Neural crest cell (in vitro differentiated cells): ENCODE data around the gene CORO2A. TPM values are rescaled to one million over a fixed set of nuclear protein-coding genes. Genes with fewer than 3 reads are reported as not detected.
"Not testable (repeated sequence)": the region's sequence is repeated elsewhere in the genome, so short reads cannot be mapped to it uniquely, and the experiment has no call there.

Experiments
- DNase-seq: peaks from one replicate; pipeline ENCODE4 v3.0.0; 2021; ENCODE audit warnings: low read depth, mixed read lengths, low spot score
- H3K27ac Mint-ChIP-seq: one replicate; pipeline ENCODE4 v1.8.0; 2021; ENCODE audit warnings: mild to moderate bottlenecking, mixed read lengths; ENCODE audit not compliant: unreplicated experiment
- H3K27me3 Mint-ChIP-seq: 2 replicates; pipeline ENCODE4 v1.8.0; 2021; ENCODE audit warnings: low read depth, mild to moderate bottlenecking, mixed read lengths
- H3K36me3 Mint-ChIP-seq: 2 replicates; pipeline ENCODE4 v1.8.0; 2021; ENCODE audit warnings: low read depth, mild to moderate bottlenecking, mixed read lengths
- H3K4me1 Mint-ChIP-seq: 2 replicates; pipeline ENCODE4 v1.8.0; 2021; ENCODE audit warnings: mixed read lengths
- H3K4me3 Mint-ChIP-seq: one replicate; pipeline ENCODE4 v1.8.0; 2021; ENCODE audit warnings: mild to moderate bottlenecking, mixed read lengths
- H3K9me3 Mint-ChIP-seq: 2 replicates; pipeline ENCODE4 v1.8.0; 2021; ENCODE audit warnings: mixed read lengths
- total RNA-seq: library from RNA; stranded (reverse); gene quantifications from 2 replicates; pipeline ENCODE4 v1.2.1, GENCODE V29; 2021
- TF ChIP-seq, protein P1 (sequence below): fragments of 200-600 bp; sonication (generic); conservative IDR thresholded peaks from 2 replicates; pipeline ENCODE4 v1.5.0; 2021; ENCODE audit warnings: antibody characterized with exemption, mild to moderate bottlenecking

CORO2A gene
- total RNA-seq, 1 donor from 2014 or later = 9.3 TPM

DNA sequence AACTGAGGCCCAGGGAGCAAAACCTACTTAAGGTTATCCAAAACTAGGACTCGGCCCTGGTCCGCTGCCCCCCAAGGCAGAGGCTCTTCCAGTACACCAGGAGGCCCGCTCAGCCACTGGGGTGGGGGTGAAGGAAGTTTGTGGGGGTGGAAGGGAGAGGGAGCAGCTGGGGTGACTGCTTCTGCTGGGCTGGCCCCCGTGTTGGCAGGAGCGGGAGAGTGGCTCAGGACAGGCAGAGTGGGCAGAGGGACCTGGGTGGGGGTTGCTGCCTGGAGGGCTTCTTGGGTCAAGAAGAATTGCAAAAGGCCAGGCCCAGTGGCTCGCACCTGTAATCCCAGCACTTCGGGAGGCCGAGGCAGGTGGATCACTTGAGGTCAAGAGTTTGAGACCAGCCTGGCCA lies 65.2 kb downstream of the CORO2A start:
- no peak overlapping the region for H3K27ac Mint-ChIP-seq

DNA sequence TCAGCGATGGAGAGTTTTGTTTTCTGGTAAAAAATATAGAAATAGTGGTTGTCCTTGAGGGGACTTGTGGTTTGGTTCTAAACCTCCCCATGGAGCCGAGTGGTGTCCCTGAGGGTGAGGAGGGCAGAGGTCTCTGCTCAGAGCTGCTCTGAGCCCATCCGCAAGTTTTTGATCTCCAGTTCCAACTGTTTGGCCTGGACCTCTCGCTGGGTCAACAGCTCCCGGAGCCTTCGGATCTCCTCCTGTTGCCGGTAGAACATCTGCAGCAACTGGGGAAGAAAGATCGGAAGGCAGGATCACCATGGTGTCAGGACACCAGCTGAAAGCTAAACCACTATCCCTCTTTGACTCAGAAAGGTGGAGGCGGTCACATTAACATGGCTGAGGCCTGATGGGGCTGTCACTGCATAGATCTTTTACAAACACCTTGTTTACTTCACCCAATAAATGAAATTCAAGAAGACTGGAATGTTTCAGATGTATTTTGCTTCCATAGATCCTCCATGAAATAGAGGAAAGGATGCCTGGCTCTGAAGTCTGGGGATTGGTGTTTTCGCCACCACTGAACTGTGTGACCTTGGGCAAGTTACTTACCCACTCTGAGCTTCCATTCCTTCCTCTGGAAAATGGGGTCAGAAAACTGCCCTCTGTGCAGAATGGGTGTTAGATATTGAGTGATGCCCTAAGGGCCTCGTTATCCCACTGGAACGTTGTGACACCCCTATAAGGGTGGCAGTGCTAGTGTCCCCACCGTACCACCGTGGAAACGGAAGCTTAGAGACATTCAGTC lies 67.6 kb downstream of the CORO2A start:
- TF ChIP-seq, protein P1, sequence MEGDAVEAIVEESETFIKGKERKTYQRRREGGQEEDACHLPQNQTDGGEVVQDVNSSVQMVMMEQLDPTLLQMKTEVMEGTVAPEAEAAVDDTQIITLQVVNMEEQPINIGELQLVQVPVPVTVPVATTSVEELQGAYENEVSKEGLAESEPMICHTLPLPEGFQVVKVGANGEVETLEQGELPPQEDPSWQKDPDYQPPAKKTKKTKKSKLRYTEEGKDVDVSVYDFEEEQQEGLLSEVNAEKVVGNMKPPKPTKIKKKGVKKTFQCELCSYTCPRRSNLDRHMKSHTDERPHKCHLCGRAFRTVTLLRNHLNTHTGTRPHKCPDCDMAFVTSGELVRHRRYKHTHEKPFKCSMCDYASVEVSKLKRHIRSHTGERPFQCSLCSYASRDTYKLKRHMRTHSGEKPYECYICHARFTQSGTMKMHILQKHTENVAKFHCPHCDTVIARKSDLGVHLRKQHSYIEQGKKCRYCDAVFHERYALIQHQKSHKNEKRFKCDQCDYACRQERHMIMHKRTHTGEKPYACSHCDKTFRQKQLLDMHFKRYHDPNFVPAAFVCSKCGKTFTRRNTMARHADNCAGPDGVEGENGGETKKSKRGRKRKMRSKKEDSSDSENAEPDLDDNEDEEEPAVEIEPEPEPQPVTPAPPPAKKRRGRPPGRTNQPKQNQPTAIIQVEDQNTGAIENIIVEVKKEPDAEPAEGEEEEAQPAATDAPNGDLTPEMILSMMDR = no peak
- Mint-ChIP-seq H3K27me3 (peaks cover 9% of the 10 kb centered on the region), H3K36me3 (no peaks in the 10 kb centered on the region), H3K4me3 (no peak overlapping the region), H3K4me1 (no peaks in the 10 kb centered on the region), H3K27ac (peak overlapping the region; percentile 43), H3K9me3 (no peaks in the 10 kb centered on the region)
- no peak for DNase-seq

More for the DNA sequence above, 65.2 kb downstream of the CORO2A start:
- H3K36me3 Mint-ChIP-seq = no peaks in the 10 kb centered on the region
- H3K4me1 Mint-ChIP-seq = no peaks in the 10 kb centered on the region
- no peak for DNase-seq
- TF ChIP-seq, protein P1 = no peak
- H3K9me3 Mint-ChIP-seq = no peaks in the 10 kb centered on the region
- H3K4me3 Mint-ChIP-seq = no peak overlapping the region
- no peaks in the 10 kb centered on the region for H3K27me3 Mint-ChIP-seq

DNA sequence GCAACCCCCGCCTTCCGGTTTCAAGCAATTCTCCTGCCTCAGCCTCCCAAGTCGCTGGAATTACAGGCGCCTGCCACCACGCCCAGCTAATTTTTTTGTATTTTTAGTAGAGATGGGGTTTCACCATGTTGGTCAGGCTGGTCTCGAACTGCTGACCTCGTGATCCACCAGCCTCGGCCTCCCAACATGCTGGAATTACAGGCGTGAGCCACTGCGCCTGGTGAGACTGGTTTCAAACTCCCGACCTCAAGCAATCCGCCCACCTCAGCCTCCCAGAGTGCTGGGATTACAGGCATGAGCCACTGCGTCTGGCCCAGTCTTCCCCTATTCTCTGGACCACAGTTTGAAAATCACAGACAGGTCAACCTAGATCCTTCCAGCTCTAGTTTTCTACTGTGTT lies 68.3 kb downstream of the CORO2A start:
- peaks cover 13% of the 10 kb centered on the region for H3K27me3 Mint-ChIP-seq

DNA sequence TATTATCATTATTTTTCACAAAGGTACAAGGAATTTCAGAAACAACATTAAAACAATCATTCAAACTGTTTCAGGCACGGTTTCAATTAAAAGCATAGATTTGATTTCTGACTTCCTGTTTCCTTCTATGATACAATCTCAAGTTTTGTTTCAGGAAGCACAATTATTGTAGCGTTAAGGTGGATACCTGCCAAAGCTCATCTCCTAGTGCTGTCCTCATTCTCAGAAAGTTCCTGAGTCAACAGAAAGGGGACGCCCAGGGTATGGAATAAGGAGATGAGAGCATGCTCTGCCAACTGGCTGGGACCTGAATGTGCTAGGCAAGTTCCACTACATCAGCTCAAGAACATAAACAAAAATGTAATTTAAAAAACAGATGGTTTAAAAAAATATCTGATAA lies 71.4 kb downstream of the CORO2A start:
- DNase-seq = no peak
- Mint-ChIP-seq H3K4me1 (peaks cover 9% of the 10 kb centered on the region), H3K27ac (no peak overlapping the region), H3K9me3 (no peaks in the 10 kb centered on the region), H3K36me3 (no peaks in the 10 kb centered on the region), H3K4me3 (no peak overlapping the region), H3K27me3 (peaks cover 21% of the 10 kb centered on the region)
- TF ChIP-seq, protein P1 = no peak

More for the DNA sequence above, 68.3 kb downstream of the CORO2A start:
- DNase-seq, H3K36me3 Mint-ChIP-seq, H3K4me3 Mint-ChIP-seq, H3K27ac Mint-ChIP-seq, H3K9me3 Mint-ChIP-seq, H3K4me1 Mint-ChIP-seq: not testable (repeated sequence)

DNA sequence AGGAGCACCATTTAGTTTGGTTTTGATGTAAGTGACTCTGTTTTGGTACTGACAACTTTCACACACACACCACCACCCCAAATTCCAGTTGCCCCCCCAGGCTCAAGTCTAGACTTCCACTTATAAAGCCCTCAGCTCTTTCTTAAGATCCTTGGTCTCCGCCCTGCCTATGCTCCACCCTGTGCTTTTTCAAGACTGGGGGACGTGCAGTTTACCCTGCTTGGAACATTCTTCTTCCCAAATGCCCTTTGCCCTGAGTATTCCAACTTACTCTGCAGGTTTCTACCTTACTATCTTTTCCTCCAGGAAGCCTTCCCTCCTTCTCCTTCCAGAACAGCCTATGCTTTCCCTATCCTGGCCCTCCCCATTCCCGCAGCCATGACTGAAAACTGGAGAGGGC lies 72.0 kb downstream of the CORO2A start:
- TF ChIP-seq, protein P1 = no peak
- DNase-seq = no peak
- H3K27me3 Mint-ChIP-seq = peaks cover 21% of the 10 kb centered on the region
- H3K4me1 Mint-ChIP-seq = peaks cover 9% of the 10 kb centered on the region
- H3K36me3 Mint-ChIP-seq = no peaks in the 10 kb centered on the region
- H3K27ac Mint-ChIP-seq = peak overlapping the region; percentile 43
- peak overlapping the region; percentile 51 for H3K4me3 Mint-ChIP-seq
- H3K9me3 Mint-ChIP-seq = no peaks in the 10 kb centered on the region
